Endothelial cell of umbilical vein (primary cell): ENCODE measurements around the gene PEX10. TPM values are rescaled to one million over a fixed set of nuclear protein-coding genes. Genes with fewer than 3 reads are reported as not detected.

Source experiments
- BruUV-seq: library from RNA; stranded (reverse); fragments of 400-500 nt; replicated peaks from 2 replicates; lab custom pipeline; 2021; lab: Mats Ljungman, UMichigan
- CTCF ChIA-PET: fragments of 300-600, 350-600 bp; sonication (Branson Sonifier 250); formaldehyde crosslinking; loops from one replicate; lab custom pipeline; 2021; ENCODE audit warnings: antibody characterized with exemption, inconsistent platforms; lab: Charles Lee
- POLR2A ChIA-PET: fragments of 300-600, 350-600 bp; sonication (Branson Sonifier 250); formaldehyde crosslinking; loops from one replicate; lab custom pipeline; 2021; ENCODE audit warnings: antibody characterized with exemption, inconsistent platforms; lab: Charles Lee
- DNase-seq: peaks from one replicate; pipeline ENCODE4 v3.0.0-alpha.2; 2011; ENCODE audit warnings: low read depth, low spot score
- FAIRE-seq: peaks from 2 replicates; lab custom pipeline; 2011; peaks lifted over from hg19 to GRCh38; lab: Jason Lieb, UNC
- H2AFZ ChIP-seq: 2 replicates; pipeline ENCODE4 v1.6.0; 2012; ENCODE audit warnings: low read depth, low read length, control low read depth, inconsistent platforms
- H3K27ac ChIP-seq: 2 replicates; pipeline ENCODE4 v1.5.1; 2011; ENCODE audit warnings: low read depth, mild to moderate bottlenecking, control low read depth, low read length, moderate library complexity; ENCODE audit not compliant: insufficient read depth
- H3K27me3 ChIP-seq, 2 experiments: 2 replicates each; pipeline versions ENCODE4 v1.6.0 to v1.6.1; 2011; ENCODE audit warnings: low read length in 2 of 2, mixed read lengths in 1 of 2; ENCODE audit not compliant: control insufficient read depth in 2 of 2, insufficient read depth in 2 of 2
- H3K36me3 ChIP-seq, 2 experiments: 2 replicates in 1 of 2; 3 replicates in 1 of 2; pipeline ENCODE4 v1.5.1; 2011; ENCODE audit warnings: low read length in 2 of 2, mild to moderate bottlenecking in 1 of 2, moderate library complexity in 1 of 2; ENCODE audit not compliant: control insufficient read depth in 2 of 2, insufficient read depth in 2 of 2; ENCODE audit errors: extremely low read depth in 1 of 2
- H3K4me1 ChIP-seq: 3 replicates; pipeline ENCODE4 v1.5.1; 2011; ENCODE audit warnings: mild to moderate bottlenecking, low read length; ENCODE audit not compliant: control insufficient read depth, insufficient read depth; ENCODE audit errors: extremely low read depth
- H3K4me2 ChIP-seq: 2 replicates; pipeline ENCODE4 v1.6.1; 2011; ENCODE audit warnings: low read length, control low read depth, mixed read lengths; ENCODE audit not compliant: insufficient read depth
- H3K4me3 ChIP-seq, 3 experiments: fragments of 200-600 bp in 1 of 3; sonication (generic), shearing (Covaris generic) in 1 of 3; replicated peaks in 1 of 3; 2 replicates each; pipeline ENCODE4 v1.5.1; 2011 to 2016; ENCODE audit warnings: control low read depth in 3 of 3, low read length in 3 of 3, mild to moderate bottlenecking in 2 of 3, inconsistent platforms in 1 of 3, low read depth in 1 of 3, moderate library complexity in 1 of 3; ENCODE audit not compliant: insufficient read depth in 1 of 3
- H3K79me2 ChIP-seq: 2 replicates; pipeline ENCODE4 v1.6.0; 2012; ENCODE audit warnings: low read length, inconsistent platforms; ENCODE audit not compliant: control insufficient read depth, insufficient read depth
- H3K9ac ChIP-seq: replicated peaks from 2 replicates; pipeline ENCODE3; 2011; ENCODE audit warnings: low read length, control low read depth; ENCODE audit not compliant: insufficient read depth; ENCODE audit errors: extremely low read depth
- H3K9me1 ChIP-seq: replicated peaks from 3 replicates; pipeline ENCODE4 v1.6.0; 2011; ENCODE audit warnings: mild to moderate bottlenecking, low read length; ENCODE audit not compliant: control insufficient read depth, insufficient read depth; ENCODE audit errors: extremely low read depth
- H3K9me3 ChIP-seq: replicated peaks from 2 replicates; pipeline ENCODE4 v1.5.1; 2012; ENCODE audit warnings: low read length, inconsistent platforms; ENCODE audit not compliant: control insufficient read depth, insufficient read depth
- H4K20me1 ChIP-seq: replicated peaks from 2 replicates; pipeline ENCODE3; 2011; ENCODE audit warnings: mild to moderate bottlenecking, low read length; ENCODE audit not compliant: control insufficient read depth, insufficient read depth; ENCODE audit errors: extremely low read depth
- EZH2 ChIP-seq: IDR thresholded peaks from 2 replicates; pipeline ENCODE4 v1.6.1; 2012; ENCODE audit warnings: borderline replicate concordance, low read depth, mild to moderate bottlenecking, moderate library complexity, low read length, inconsistent platforms; ENCODE audit not compliant: severe bottlenecking
- FOS ChIP-seq: IDR thresholded peaks from 2 replicates; pipeline ENCODE4 v1.6.1; 2011; ENCODE audit warnings: mild to moderate bottlenecking, low read length, moderate library complexity, borderline replicate concordance; ENCODE audit not compliant: insufficient read depth
- GATA2 ChIP-seq: IDR thresholded peaks from 2 replicates; pipeline ENCODE4 v1.7.0; 2011; ENCODE audit warnings: low read depth, mild to moderate bottlenecking, moderate library complexity, mixed read lengths, low read length; ENCODE audit not compliant: insufficient read length, insufficient read depth
- JUN ChIP-seq: IDR thresholded peaks from 2 replicates; pipeline ENCODE4 v1.6.1; 2011; ENCODE audit warnings: borderline replicate concordance, low read depth; ENCODE audit not compliant: insufficient read length, insufficient read depth
- MYC ChIP-seq: IDR thresholded peaks from one replicate; pipeline ENCODE4 v1.6.1; 2011; ENCODE audit warnings: mild to moderate bottlenecking, low read depth, low read length
- POLR2A ChIP-seq: IDR thresholded peaks from 2 replicates; pipeline ENCODE4 v1.6.1; 2012; ENCODE audit warnings: low read depth, mild to moderate bottlenecking, control low read depth, low read length
- POLR2AphosphoS5 ChIP-seq: IDR thresholded peaks from 2 replicates; pipeline ENCODE4 v1.6.1; 2012; ENCODE audit warnings: low read depth, mild to moderate bottlenecking, control low read depth, low read length, moderate library complexity; ENCODE audit not compliant: insufficient read depth
- dilution Hi-C: fragments of 300-500 bp; cut with MboI; formaldehyde crosslinking; loops from one replicate; pipeline ENCODE4 v1.15.0; 2019; ENCODE audit warnings: low sequenced_read_pairs; ENCODE audit not compliant: extremely low pct_ligation_motif_present
- intact Hi-C: fragments of 100-400 bp; cut with micrococcal nuclease; formaldehyde crosslinking; loops from one replicate; pipeline ENCODE4 v1.10.0; 2022
- polyA plus RNA-seq, 4 experiments: library from polyadenylated mRNA; depleted of rRNA in 3 of 4; stranded (reverse) in 3 of 4; unstranded in 1 of 4; fragments of >200 nt; gene quantifications; 2 replicates each; pipeline versions ENCODE4 v1.2.1 to v1.2.3, GENCODE V29; 2011 to 2012; ENCODE audit warnings: missing spikeins in 1 of 4
- total RNA-seq: library from RNA; stranded (reverse); gene quantifications from 2 replicates; pipeline ENCODE4 v1.2.3, GENCODE V29; 2021
- TF ChIP-seq, protein P1 (sequence below): IDR thresholded peaks from 2 replicates; pipeline ENCODE4 v1.6.1; 2011; ENCODE audit not compliant: insufficient read depth, insufficient read length
- TF ChIP-seq, protein P2 (sequence below), 2 donors: IDR thresholded peaks; 1 replicate in 1 of 2; 2 replicates in 1 of 2; pipeline ENCODE4 v1.5.1; 2011; ENCODE audit warnings: low read length in 2 of 2, mild to moderate bottlenecking in 2 of 2, moderate library complexity in 2 of 2, control low read depth in 1 of 2, inconsistent platforms in 1 of 2, low read depth in 1 of 2; ENCODE audit not compliant: insufficient read depth in 1 of 2; ENCODE audit errors: extremely low read depth in 1 of 2

PEX10 gene
- total and polyA plus RNA-seq, 2 donors (not counting 3 experiments of a cell fraction or from before 2014, with no cell fraction given), result 25.1 to 26.7 TPM

DNA sequence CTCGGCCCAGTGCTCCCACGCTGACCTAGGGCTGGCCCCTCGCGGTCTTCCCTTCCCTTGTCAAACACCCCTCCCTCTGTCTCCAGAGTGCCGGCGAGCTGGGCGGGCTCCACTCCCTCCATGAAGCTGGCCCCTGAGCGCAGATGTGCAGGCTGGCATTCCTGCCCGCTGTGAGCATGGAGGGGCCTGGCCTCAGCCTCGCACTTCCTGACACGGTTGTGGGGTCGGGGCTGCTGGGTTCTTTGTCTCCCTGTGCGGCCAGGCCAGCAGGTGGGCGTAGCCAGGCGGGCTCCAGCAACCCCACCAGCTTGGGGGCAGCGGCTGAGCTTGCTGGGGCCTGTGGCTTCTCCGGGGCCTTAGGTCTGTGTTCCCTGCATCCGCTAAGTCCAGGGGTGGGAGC, 14.2 kb upstream of the PEX10 start:
- Histone ChIP-seq H3K9ac (no peak overlapping the region), H4K20me1 (no peaks in the 10 kb centered on the region), H3K27ac (no peak overlapping the region), H2AFZ (no peak overlapping the region), H3K79me2 (no peaks in the 10 kb centered on the region), H3K27me3 (no peaks in the 10 kb centered on the region), H3K4me3 (no peak overlapping the region), H3K4me1 (no peaks in the 10 kb centered on the region), H3K9me1 (no peaks in the 10 kb centered on the region), H3K36me3 (no peaks in the 10 kb centered on the region), H3K9me3 (no peaks in the 10 kb centered on the region), H3K4me2 (no peak overlapping the region)
- no TSS peak for BruUV-seq
- TF ChIP-seq GATA2, result no peak
- TF ChIP-seq, protein P1, sequence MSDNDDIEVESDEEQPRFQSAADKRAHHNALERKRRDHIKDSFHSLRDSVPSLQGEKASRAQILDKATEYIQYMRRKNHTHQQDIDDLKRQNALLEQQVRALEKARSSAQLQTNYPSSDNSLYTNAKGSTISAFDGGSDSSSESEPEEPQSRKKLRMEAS, result no peak
- no peak for TF ChIP-seq JUN
- no peak for TF ChIP-seq MYC
- TF ChIP-seq, protein P2, sequence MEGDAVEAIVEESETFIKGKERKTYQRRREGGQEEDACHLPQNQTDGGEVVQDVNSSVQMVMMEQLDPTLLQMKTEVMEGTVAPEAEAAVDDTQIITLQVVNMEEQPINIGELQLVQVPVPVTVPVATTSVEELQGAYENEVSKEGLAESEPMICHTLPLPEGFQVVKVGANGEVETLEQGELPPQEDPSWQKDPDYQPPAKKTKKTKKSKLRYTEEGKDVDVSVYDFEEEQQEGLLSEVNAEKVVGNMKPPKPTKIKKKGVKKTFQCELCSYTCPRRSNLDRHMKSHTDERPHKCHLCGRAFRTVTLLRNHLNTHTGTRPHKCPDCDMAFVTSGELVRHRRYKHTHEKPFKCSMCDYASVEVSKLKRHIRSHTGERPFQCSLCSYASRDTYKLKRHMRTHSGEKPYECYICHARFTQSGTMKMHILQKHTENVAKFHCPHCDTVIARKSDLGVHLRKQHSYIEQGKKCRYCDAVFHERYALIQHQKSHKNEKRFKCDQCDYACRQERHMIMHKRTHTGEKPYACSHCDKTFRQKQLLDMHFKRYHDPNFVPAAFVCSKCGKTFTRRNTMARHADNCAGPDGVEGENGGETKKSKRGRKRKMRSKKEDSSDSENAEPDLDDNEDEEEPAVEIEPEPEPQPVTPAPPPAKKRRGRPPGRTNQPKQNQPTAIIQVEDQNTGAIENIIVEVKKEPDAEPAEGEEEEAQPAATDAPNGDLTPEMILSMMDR (IDR thresholded peaks at IDR 0.05; ENCODE audit: extremely low read depth in 1 of 2, insufficient read depth in 1 of 2, low read depth in 1 of 2, low read length in 2 of 2), result no peak
- no peak for TF ChIP-seq POLR2AphosphoS5
- no peak for TF ChIP-seq FOS
- TF ChIP-seq POLR2A, result no peak
- TF ChIP-seq EZH2, result no peak
- intact Hi-C loops (no loop called here), dilution Hi-C loops (no loop called here)
- ChIA-PET CTCF (interaction anchor here (1.3 kb wide), 1 partner anchor 252 kb away, joined by 3 read pairs; no protein-coding TSS in a partner anchor), POLR2A (no interaction called here)
- FAIRE-seq, result no peak
- DNase-seq, result no peak
